Keratinocyte (primary cell): ENCODE results near the gene GRM3.

Source experiments
- EZH2 ChIP-seq: IDR thresholded peaks from one replicate; pipeline ENCODE4 v1.6.1; 2012; ENCODE audit warnings: inconsistent platforms, mild to moderate bottlenecking, low read length, moderate library complexity
- TF ChIP-seq, protein P1 (sequence below), 3 experiments: IDR thresholded peaks in 1 of 3; conservative IDR thresholded peaks in 1 of 3; optimal IDR thresholded peaks in 1 of 3; 2 replicates in 2 of 3; 3 replicates in 1 of 3; pipeline versions ENCODE3 to v1.5.1; 2011; ENCODE audit warnings: low read length in 3 of 3, mild to moderate bottlenecking in 3 of 3, moderate library complexity in 2 of 3, control low read depth in 1 of 3, inconsistent platforms in 1 of 3; ENCODE audit not compliant: insufficient read depth in 2 of 3; ENCODE audit errors: extremely low read depth in 1 of 3

- TF ChIP-seq, protein P1, sequence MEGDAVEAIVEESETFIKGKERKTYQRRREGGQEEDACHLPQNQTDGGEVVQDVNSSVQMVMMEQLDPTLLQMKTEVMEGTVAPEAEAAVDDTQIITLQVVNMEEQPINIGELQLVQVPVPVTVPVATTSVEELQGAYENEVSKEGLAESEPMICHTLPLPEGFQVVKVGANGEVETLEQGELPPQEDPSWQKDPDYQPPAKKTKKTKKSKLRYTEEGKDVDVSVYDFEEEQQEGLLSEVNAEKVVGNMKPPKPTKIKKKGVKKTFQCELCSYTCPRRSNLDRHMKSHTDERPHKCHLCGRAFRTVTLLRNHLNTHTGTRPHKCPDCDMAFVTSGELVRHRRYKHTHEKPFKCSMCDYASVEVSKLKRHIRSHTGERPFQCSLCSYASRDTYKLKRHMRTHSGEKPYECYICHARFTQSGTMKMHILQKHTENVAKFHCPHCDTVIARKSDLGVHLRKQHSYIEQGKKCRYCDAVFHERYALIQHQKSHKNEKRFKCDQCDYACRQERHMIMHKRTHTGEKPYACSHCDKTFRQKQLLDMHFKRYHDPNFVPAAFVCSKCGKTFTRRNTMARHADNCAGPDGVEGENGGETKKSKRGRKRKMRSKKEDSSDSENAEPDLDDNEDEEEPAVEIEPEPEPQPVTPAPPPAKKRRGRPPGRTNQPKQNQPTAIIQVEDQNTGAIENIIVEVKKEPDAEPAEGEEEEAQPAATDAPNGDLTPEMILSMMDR (optimal IDR thresholded peaks at IDR 0.05 in 1 of 3, IDR thresholded peaks at IDR 0.05 in 1 of 3, conservative IDR thresholded peaks at IDR 0.05 in 1 of 3; ENCODE audit: extremely low read depth in 1 of 3, insufficient read depth in 2 of 3, low read length in 3 of 3): no peak
- TF ChIP-seq EZH2: no peak
Observed at GRCh38 chr7:86648169-86648568, 4.5 kb downstream of the GRM3 start.
